HepG2 (cell line): ENCODE measurements around the gene ZNF207. TPM values are rescaled to one million over a fixed set of nuclear protein-coding genes. Genes with fewer than 3 reads are reported as not detected.
A peak's percentile ranks its signal among the peaks of the same experiment; 100 is the strongest.

Experiments
- MBD4 ChIP-seq: IDR thresholded peaks from 2 replicates; pipeline ENCODE4 v1.6.1; 2012; ENCODE audit warnings: low read length, inconsistent platforms, borderline replicate concordance
- MIER3 ChIP-seq: IDR thresholded peaks from 2 replicates; pipeline ENCODE4 v1.6.1; 2016; ENCODE audit warnings: missing compliant biosample characterization, borderline replicate concordance
- PHF21A ChIP-seq: sonication (generic); formaldehyde crosslinking; IDR thresholded peaks from 2 replicates; pipeline ENCODE4 v1.5.0; 2020; ENCODE audit warnings: mild to moderate bottlenecking, missing genetic modification reagents
- SIN3A ChIP-seq: IDR thresholded peaks from 2 replicates; pipeline ENCODE4 v1.6.1; 2011; ENCODE audit warnings: low read depth, mild to moderate bottlenecking, control low read depth, low read length, borderline replicate concordance
- USF2 ChIP-seq, 2 experiments: sonication (generic) in 1 of 2; formaldehyde crosslinking in 1 of 2; IDR thresholded peaks; 2 replicates each; pipeline versions ENCODE4 v1.5.1 to v1.6.1; 2011 to 2020; ENCODE audit warnings: borderline replicate concordance in 1 of 2, low read depth in 1 of 2, low read length in 1 of 2, mild to moderate bottlenecking in 1 of 2, missing genetic modification reagents in 1 of 2, moderate library complexity in 1 of 2
- ZNF362 ChIP-seq: sonication (generic); formaldehyde crosslinking; IDR thresholded peaks from 2 replicates; pipeline ENCODE4 v1.4.0; 2020; ENCODE audit warnings: missing genetic modification reagents, mild to moderate bottlenecking, borderline replicate concordance
- ZNF510 ChIP-seq: sonication (generic); formaldehyde crosslinking; IDR thresholded peaks from 2 replicates; pipeline ENCODE4 v1.4.0; 2020; ENCODE audit warnings: low read depth, mild to moderate bottlenecking, missing genetic modification reagents
- ZNF570 ChIP-seq: sonication (generic); formaldehyde crosslinking; IDR thresholded peaks from 2 replicates; pipeline ENCODE4 v1.4.0; 2020; ENCODE audit warnings: mild to moderate bottlenecking, missing genetic modification reagents, borderline replicate concordance
- polyA plus RNA-seq, 8 experiments: library from polyadenylated mRNA; depleted of rRNA in 3 of 8; stranded (reverse) in 7 of 8; unstranded in 1 of 8; fragments of >200 nt; fragmentation: Illumina TruSeq in 4 of 8; extraction: Trizol in 4 of 8; gene quantifications; 2 replicates each; pipeline versions ENCODE4 v1.2.1 to v1.2.3, GENCODE V29; 2011 to 2016; ENCODE audit warnings: low read depth in 4 of 8, missing spikeins in 1 of 8, mixed read lengths in 1 of 8; ENCODE audit not compliant: insufficient read depth in 1 of 8
- total RNA-seq, 5 experiments: library from RNA; depleted of rRNA; stranded (reverse); fragments of >200 nt; fragmentation: Illumina TruSeq; extraction: Trizol; gene quantifications; 2 replicates each; pipeline ENCODE4 v1.2.3, GENCODE V29; 2016; ENCODE audit warnings: low read depth in 1 of 5

The ZNF207 gene
- total and polyA plus RNA-seq, 2 of the 13 experiments (the other 11 are each of a cell fraction or from before 2014, with no cell fraction given): 150 to 164 TPM

DNA sequence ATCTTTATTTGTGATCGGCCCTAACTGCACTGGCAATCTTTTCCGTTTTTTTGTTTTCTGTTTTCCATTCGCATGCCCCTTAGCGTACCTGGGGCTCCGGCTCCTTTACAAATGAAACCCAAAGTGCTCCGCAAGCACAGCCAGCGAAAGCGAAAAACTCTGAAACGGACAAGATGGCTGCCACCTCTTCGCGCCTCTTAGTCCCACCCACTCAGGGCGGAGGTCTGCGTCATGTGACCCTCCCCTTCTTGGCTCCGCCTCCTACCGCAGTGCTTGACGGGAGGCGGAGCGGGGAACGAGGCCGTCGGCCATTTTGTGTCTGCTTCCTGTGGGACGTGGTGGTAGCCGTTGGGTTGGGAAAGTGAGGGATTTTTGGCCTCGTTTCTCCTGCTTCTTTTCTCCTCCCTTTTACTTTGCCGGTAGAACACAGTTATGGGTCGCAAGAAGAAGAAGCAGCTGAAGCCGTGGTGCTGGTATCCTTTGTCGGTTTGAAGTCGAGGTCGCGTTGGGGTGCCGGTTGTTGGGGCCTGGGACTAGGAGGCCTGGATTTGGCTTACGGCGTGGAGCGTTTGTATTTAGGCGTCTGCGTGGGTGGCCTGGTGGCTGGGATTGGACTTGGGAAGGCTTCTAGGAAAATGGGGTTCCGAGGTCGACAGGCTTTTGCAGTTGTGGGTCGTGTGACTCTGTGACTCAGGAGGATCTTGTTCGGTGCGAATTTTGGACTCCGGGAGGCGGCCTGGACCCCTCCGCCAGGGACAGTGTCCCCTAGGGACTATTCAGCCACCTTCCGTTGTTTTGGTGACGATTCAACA, at the start of gene ZNF207 (continued):
- peak; percentile 95 for TF ChIP-seq USF2 (IDR thresholded peaks at IDR 0.05; ENCODE audit: low read depth, low read length)
- TF ChIP-seq USF2 (CRISPR knock-in tag; IDR thresholded peaks at IDR 0.05; ENCODE audit: borderline replicate concordance): peak; percentile 97; the same call in 1 of the 2 replicates
- TF ChIP-seq MBD4: no peak
- TF ChIP-seq ZNF362 (CRISPR knock-in tag): no peak
- TF ChIP-seq MIER3 (CRISPR knock-in tag): peak; percentile 74
- TF ChIP-seq PHF21A: no peak
- TF ChIP-seq ZNF510 (CRISPR knock-in tag): no peak
- peak; percentile 88; the same call in 1 of the 2 replicates for TF ChIP-seq SIN3A
- no peak for TF ChIP-seq ZNF570 (CRISPR knock-in tag)
